Upper lobe of left lung (tissue), 6 donors: ENCODE results near the gene UBA1. TPM values are rescaled to one million over a fixed set of nuclear protein-coding genes. Genes with fewer than 3 reads are reported as not detected.
A peak's percentile ranks its signal among the peaks of the same experiment; 100 is the strongest.

Source experiments
- ATAC-seq, 2 donors: fragments of 200-7000 bp; cut with Tn5 transposase; one replicate each; pipeline ENCODE4 v1.9.1; 2022; ENCODE audit warnings: mild to moderate bottlenecking in 2 of 2, moderate library complexity in 2 of 2; ENCODE audit not compliant: low FRiP score in 2 of 2
- DNase-seq, 2 donors: peaks; one replicate each; pipeline ENCODE4 v3.0.0-alpha.2; 2019 to 2020
- H3K27ac ChIP-seq, 4 donors: fragments of 200-600 bp; sonication (generic); one replicate each; pipeline ENCODE4 v1.5.1; 2016 to 2019
- H3K27me3 ChIP-seq, 4 donors: fragments of 200-600 bp; sonication (generic); one replicate each; pipeline ENCODE4 v1.5.1; 2017 to 2019
- H3K36me3 ChIP-seq, 4 donors: fragments of 200-600 bp; sonication (generic); one replicate each; pipeline ENCODE4 v1.5.1; 2016 to 2019
- H3K4me1 ChIP-seq, 4 donors: fragments of 200-600 bp; sonication (generic); one replicate each; pipeline ENCODE4 v1.5.1; 2018 to 2019
- H3K4me3 ChIP-seq, 4 donors: fragments of 200-600 bp; sonication (generic); one replicate each; pipeline ENCODE4 v1.5.1; 2017 to 2019; ENCODE audit warnings: mild to moderate bottlenecking in 2 of 4, moderate library complexity in 1 of 4
- H3K9me3 ChIP-seq, 4 donors: fragments of 200-600 bp; sonication (generic); one replicate each; pipeline ENCODE4 v1.5.1; 2018 to 2019
- EP300 ChIP-seq, 4 donors: sonication (generic); formaldehyde crosslinking; IDR thresholded peaks; one replicate each; pipeline ENCODE4 v1.5.1; 2017; ENCODE audit warnings: antibody characterized with exemption in 4 of 4, control low read depth in 2 of 4
- POLR2A ChIP-seq, 4 donors: fragments of 450-650 bp; IDR thresholded peaks; one replicate each; pipeline ENCODE4 v1.5.1; 2016 to 2017; ENCODE audit warnings: antibody characterized with exemption in 4 of 4, mild to moderate bottlenecking in 2 of 4
- POLR2AphosphoS5 ChIP-seq, 2 donors: sonication (generic); formaldehyde crosslinking; IDR thresholded peaks; one replicate each; pipeline ENCODE4 v1.5.1; 2017; ENCODE audit warnings: antibody characterized with exemption in 2 of 2
- WGBS, 2 donors: methylation state at CpG; one replicate each; pipeline ENCODE4 v1.1.5; 2017 to 2018; 5-methylcytosine and 5-hydroxymethylcytosine counted together
- total RNA-seq, 6 donors: library from RNA; depleted of rRNA in 4 of 6; stranded (reverse); fragments of >200 nt in 4 of 6; gene quantifications; one replicate each; pipeline versions ENCODE4 v1.1.0 to v1.2.1, GENCODE V29; 2016 to 2021
- TF ChIP-seq, protein P1 (sequence below), 6 experiments: fragments of 450-650 bp in 4 of 6; fragments of 200-600 bp in 2 of 6; sonication (generic) in 2 of 6; IDR thresholded peaks; one replicate each; pipeline ENCODE4 v1.5.1; 2016 to 2019; ENCODE audit warnings: antibody characterized with exemption in 6 of 6
- donor health status: DM: no; HTN: no; CAD: no; lungs with moderate emphysema.
- donor health status: DM: no; HTN: yes; CAD: no; lungs with severe emphysema.

UBA1 gene
- total RNA-seq, 6 donors from 2014 or later = 128 to 186 (median 173) TPM

DNA sequence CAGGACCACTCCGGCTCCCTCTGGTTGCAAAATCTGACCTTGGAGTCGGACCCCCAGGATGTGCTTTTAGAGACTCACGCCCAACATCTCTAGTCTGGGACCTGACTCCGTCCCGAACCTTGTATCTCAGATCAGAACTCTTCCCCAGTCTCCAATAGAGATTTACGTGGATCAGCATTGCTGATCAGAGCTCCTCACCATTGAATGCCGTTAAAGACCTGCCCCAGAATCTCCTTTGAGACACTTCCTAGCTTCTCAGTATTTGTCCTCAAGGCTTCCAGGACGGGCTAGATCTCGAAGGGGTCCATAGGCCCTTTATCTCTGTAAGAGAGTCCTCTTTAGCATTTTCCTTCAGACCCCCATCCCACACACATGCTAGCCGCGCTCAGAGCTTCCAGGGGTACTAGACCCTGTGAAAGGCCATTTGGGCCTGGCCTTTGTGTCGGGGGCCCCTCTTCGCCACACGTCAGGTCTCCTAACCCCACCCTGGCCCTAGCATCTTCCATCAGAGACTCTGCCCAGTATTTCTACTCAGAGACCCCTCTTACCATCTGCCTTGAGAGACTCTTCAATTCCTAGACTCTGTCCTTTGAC, 662 bp downstream of the UBA1 start:
- Histone ChIP-seq H3K4me1 (peaks cover 29 to 61% (median 33%) of the 10 kb centered on the region in 4 donors), H3K27me3 (no peaks in the 10 kb centered on the region), H3K9me3 (no peaks in the 10 kb centered on the region), H3K36me3 (peaks cover 0 to 19% (median 6%) of the 10 kb centered on the region in 4 donors), H3K27ac (peak overlapping the region; percentile 96 to 99 (median 98)), H3K4me3 (peak overlapping the region; percentile 66 to 87 (median 77))
- TF ChIP-seq EP300 (IDR thresholded peaks at IDR 0.05) (no peak), POLR2AphosphoS5 (IDR thresholded peaks at IDR 0.05) (no peak), POLR2A (IDR thresholded peaks at IDR 0.05) (no peak)
- TF ChIP-seq, protein P1, sequence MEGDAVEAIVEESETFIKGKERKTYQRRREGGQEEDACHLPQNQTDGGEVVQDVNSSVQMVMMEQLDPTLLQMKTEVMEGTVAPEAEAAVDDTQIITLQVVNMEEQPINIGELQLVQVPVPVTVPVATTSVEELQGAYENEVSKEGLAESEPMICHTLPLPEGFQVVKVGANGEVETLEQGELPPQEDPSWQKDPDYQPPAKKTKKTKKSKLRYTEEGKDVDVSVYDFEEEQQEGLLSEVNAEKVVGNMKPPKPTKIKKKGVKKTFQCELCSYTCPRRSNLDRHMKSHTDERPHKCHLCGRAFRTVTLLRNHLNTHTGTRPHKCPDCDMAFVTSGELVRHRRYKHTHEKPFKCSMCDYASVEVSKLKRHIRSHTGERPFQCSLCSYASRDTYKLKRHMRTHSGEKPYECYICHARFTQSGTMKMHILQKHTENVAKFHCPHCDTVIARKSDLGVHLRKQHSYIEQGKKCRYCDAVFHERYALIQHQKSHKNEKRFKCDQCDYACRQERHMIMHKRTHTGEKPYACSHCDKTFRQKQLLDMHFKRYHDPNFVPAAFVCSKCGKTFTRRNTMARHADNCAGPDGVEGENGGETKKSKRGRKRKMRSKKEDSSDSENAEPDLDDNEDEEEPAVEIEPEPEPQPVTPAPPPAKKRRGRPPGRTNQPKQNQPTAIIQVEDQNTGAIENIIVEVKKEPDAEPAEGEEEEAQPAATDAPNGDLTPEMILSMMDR (IDR thresholded peaks at IDR 0.05) = no peak
- DNase-seq (no peak), ATAC-seq (no peak)
- WGBS, 2 donors = 7 to 19% methylated on average over 7 to 14 of the region's 14 CpGs

GRCh38 chrX:47196098-47196497, 2.5 kb downstream of the UBA1 start:
- peaks cover 0 to 37% (median 23%) of the 10 kb centered on the region in 4 donors for H3K36me3 ChIP-seq
- H3K9me3 ChIP-seq = no peaks in the 10 kb centered on the region
- no peak for DNase-seq
- H3K27me3 ChIP-seq = no peaks in the 10 kb centered on the region
- peaks cover 29 to 61% (median 33%) of the 10 kb centered on the region in 4 donors for H3K4me1 ChIP-seq
- H3K27ac ChIP-seq = peak overlapping the region in 1 of 4 donors; percentile 31
- no peak for TF ChIP-seq POLR2AphosphoS5 (IDR thresholded peaks at IDR 0.05)
- no peak for TF ChIP-seq EP300 (IDR thresholded peaks at IDR 0.05)
- TF ChIP-seq POLR2A (IDR thresholded peaks at IDR 0.05) = no peak
- TF ChIP-seq, protein P1 (IDR thresholded peaks at IDR 0.05) = no peak
- no peak for ATAC-seq
- 51 to 69% methylated on average over 3 of the region's 3 CpGs for WGBS, 2 donors
- peak overlapping the region in 1 of 4 donors; percentile 8 for H3K4me3 ChIP-seq

DNA sequence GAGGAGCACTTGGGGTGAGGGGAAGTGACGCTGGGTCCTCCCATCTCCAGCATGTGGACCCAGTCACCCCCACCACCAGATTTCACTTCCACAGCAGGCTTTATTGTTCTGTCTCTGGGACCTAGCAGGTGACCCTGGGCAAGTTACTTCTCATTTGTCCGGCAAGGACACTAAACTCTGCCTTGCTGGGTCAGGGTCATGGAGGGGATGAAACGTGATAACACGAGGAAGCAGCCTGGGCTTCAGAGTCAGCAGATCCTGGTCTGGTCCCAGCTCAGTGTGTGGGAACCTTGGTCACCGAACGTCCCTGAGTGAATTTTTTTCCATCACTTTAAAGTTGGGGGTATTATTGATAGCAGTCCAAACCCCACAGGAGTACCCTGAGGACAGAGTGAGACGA, 3.9 kb downstream of the UBA1 start:
- ATAC-seq (no peak), DNase-seq (no peak)
- no peak overlapping the region for H3K27ac ChIP-seq
- H3K4me1 ChIP-seq = peaks cover 28 to 51% (median 31%) of the 10 kb centered on the region in 4 donors
- WGBS, 2 donors = 56 to 89% methylated on average over 5 to 7 of the region's 7 CpGs
- no peak overlapping the region for H3K4me3 ChIP-seq
- no peak for TF ChIP-seq EP300 (IDR thresholded peaks at IDR 0.05)
- no peaks in the 10 kb centered on the region for H3K27me3 ChIP-seq
- peaks cover 5 to 52% (median 35%) of the 10 kb centered on the region in 4 donors for H3K36me3 ChIP-seq
- no peaks in the 10 kb centered on the region for H3K9me3 ChIP-seq

- H3K9me3 ChIP-seq = no peaks in the 10 kb centered on the region
- H3K27ac ChIP-seq = no peak overlapping the region
- WGBS, 2 donors = 83 to 95% methylated on average over 4 to 10 of the region's 10 CpGs
- H3K4me3 ChIP-seq = no peak overlapping the region
- H3K4me1 ChIP-seq = peaks cover 26 to 46% (median 28%) of the 10 kb centered on the region in 4 donors
- ATAC-seq (no peak), DNase-seq (no peak)
- no peaks in the 10 kb centered on the region for H3K27me3 ChIP-seq
- no peak for TF ChIP-seq EP300 (IDR thresholded peaks at IDR 0.05)
- TF ChIP-seq POLR2AphosphoS5 (IDR thresholded peaks at IDR 0.05) = no peak
- TF ChIP-seq POLR2A (IDR thresholded peaks at IDR 0.05) = no peak
- TF ChIP-seq, protein P1 (IDR thresholded peaks at IDR 0.05) = no peak
- H3K36me3 ChIP-seq = peaks cover 6 to 58% (median 41%) of the 10 kb centered on the region in 4 donors
These were observed 4.5 kb downstream of the UBA1 start for GRCh38 chrX:47198026-47198686.

- WGBS, 2 donors = 80 to 92% methylated on average over 15 of the region's 15 CpGs
- Histone ChIP-seq H3K4me1 (peaks cover 24 to 43% (median 27%) of the 10 kb centered on the region in 4 donors), H3K36me3 (peaks cover 8 to 63% (median 45%) of the 10 kb centered on the region in 4 donors), H3K9me3 (no peaks in the 10 kb centered on the region), H3K27me3 (no peaks in the 10 kb centered on the region), H3K27ac (peak overlapping the region in 1 of 4 donors; percentile 26), H3K4me3 (no peak overlapping the region)
- TF ChIP-seq EP300 (IDR thresholded peaks at IDR 0.05) = no peak
- no peak for TF ChIP-seq POLR2AphosphoS5 (IDR thresholded peaks at IDR 0.05)
- TF ChIP-seq POLR2A (IDR thresholded peaks at IDR 0.05) = no peak
- TF ChIP-seq, protein P1 (IDR thresholded peaks at IDR 0.05) = no peak
- no peak for DNase-seq
- no peak for ATAC-seq
These were observed 5.1 kb downstream of the UBA1 start for GRCh38 chrX:47198687-47199080.
